Parathyroid adenoma (tissue), 2 donors: ENCODE data around the gene PIGK.

Experiments
- H2AFZ ChIP-seq: fragments of 300-600 bp; sonication (generic); one replicate; pipeline ENCODE4 v1.7.0; 2017; ENCODE audit warnings: antibody characterized with exemption, mild to moderate bottlenecking
- H3K27ac ChIP-seq: fragments of 300-600 bp; sonication (generic); one replicate; pipeline ENCODE4 v1.7.0; 2017
- H3K27me3 ChIP-seq: fragments of 300-600 bp; sonication (generic); one replicate; pipeline ENCODE4 v1.7.0; 2017; ENCODE audit warnings: low read length; ENCODE audit not compliant: control insufficient read depth, insufficient read depth
- H3K36me3 ChIP-seq: fragments of 300-600 bp; sonication (generic); one replicate; pipeline ENCODE4 v1.7.0; 2017; ENCODE audit warnings: low read length; ENCODE audit not compliant: control insufficient read depth, insufficient read depth
- H3K4me1 ChIP-seq: fragments of 300-600 bp; sonication (generic); one replicate; pipeline ENCODE4 v1.7.0; 2017; ENCODE audit warnings: control low read depth
- H3K4me2 ChIP-seq: fragments of 300-600 bp; sonication (generic); one replicate; pipeline ENCODE4 v1.7.0; 2017; ENCODE audit warnings: low read length
- H3K4me3 ChIP-seq: fragments of 300-600 bp; sonication (generic); one replicate; pipeline ENCODE4 v1.7.0; 2017; ENCODE audit warnings: low read depth, low read length
- H3K79me2 ChIP-seq: fragments of 300-600 bp; sonication (generic); one replicate; pipeline ENCODE4 v1.7.0; 2017; ENCODE audit warnings: control low read depth
- H3K9ac ChIP-seq: fragments of 300-600 bp; sonication (generic); one replicate; pipeline ENCODE4 v1.7.0; 2017; ENCODE audit warnings: mild to moderate bottlenecking
- H3K9me3 ChIP-seq: fragments of 300-600 bp; sonication (generic); one replicate; pipeline ENCODE4 v1.7.0; 2017; ENCODE audit warnings: low read length; ENCODE audit not compliant: control insufficient read depth
- TF ChIP-seq, protein P1 (sequence below): fragments of 300-600 bp; sonication (generic); IDR thresholded peaks from one replicate; pipeline ENCODE4 v1.7.0; 2017; ENCODE audit warnings: antibody characterized with exemption, mild to moderate bottlenecking
- donor health status: primary hyperparathyroidism.

The PIGK gene

DNA sequence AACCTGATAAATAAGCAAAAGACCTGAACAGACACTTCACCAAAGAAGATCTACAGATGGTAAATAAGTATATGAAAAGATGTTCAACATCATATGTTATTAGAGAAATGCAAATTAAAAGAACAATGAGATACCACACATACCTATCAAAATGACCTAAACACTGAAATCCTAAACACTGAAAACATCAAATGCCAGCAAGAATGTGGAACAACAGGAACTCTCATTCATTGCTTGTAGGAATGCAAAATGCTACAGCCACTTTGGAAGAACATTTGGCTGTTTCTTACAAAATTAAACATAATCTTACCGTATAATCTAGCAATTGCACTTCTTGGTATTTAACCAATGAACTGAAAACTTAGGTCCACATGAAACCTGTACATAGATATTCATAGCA lies 14.9 kb upstream of the PIGK start:
- Histone ChIP-seq H3K27ac (no peak overlapping the region), H3K4me2 (no peak overlapping the region), H3K9me3 (no peaks in the 10 kb centered on the region), H3K4me1 (no peaks in the 10 kb centered on the region), H3K27me3 (no peaks in the 10 kb centered on the region), H3K79me2 (no peaks in the 10 kb centered on the region), H3K4me3 (no peak overlapping the region), H3K36me3 (no peaks in the 10 kb centered on the region), H3K9ac (no peak overlapping the region), H2AFZ (no peak overlapping the region)
- TF ChIP-seq, protein P1, sequence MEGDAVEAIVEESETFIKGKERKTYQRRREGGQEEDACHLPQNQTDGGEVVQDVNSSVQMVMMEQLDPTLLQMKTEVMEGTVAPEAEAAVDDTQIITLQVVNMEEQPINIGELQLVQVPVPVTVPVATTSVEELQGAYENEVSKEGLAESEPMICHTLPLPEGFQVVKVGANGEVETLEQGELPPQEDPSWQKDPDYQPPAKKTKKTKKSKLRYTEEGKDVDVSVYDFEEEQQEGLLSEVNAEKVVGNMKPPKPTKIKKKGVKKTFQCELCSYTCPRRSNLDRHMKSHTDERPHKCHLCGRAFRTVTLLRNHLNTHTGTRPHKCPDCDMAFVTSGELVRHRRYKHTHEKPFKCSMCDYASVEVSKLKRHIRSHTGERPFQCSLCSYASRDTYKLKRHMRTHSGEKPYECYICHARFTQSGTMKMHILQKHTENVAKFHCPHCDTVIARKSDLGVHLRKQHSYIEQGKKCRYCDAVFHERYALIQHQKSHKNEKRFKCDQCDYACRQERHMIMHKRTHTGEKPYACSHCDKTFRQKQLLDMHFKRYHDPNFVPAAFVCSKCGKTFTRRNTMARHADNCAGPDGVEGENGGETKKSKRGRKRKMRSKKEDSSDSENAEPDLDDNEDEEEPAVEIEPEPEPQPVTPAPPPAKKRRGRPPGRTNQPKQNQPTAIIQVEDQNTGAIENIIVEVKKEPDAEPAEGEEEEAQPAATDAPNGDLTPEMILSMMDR: no peak

DNA sequence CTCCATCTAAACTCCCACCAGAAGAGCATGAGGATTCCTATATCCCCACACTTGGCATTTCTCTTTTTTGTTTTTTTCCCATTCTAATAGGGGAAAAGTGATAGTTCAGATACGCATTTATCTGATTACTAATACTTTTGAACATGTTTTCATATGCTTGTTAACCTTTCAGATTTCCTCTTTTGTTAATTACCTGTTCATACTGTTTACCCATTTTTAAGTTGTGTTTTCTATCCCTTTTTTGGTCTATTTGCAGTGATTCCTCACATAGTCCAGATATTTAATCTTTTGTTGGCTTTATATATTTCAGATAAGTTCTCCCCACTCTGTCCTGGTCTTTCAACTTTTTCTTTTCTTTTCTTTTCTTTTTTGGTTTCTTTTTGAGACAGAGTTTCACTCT lies 13.6 kb upstream of the PIGK start:
- Histone ChIP-seq H3K4me3 (no peak overlapping the region), H3K9me3 (no peaks in the 10 kb centered on the region), H2AFZ (no peak overlapping the region), H3K27me3 (no peaks in the 10 kb centered on the region), H3K9ac (no peak overlapping the region), H3K4me1 (no peaks in the 10 kb centered on the region), H3K36me3 (no peaks in the 10 kb centered on the region), H3K27ac (no peak overlapping the region), H3K79me2 (no peaks in the 10 kb centered on the region), H3K4me2 (no peak overlapping the region)
- TF ChIP-seq, protein P1: no peak

DNA sequence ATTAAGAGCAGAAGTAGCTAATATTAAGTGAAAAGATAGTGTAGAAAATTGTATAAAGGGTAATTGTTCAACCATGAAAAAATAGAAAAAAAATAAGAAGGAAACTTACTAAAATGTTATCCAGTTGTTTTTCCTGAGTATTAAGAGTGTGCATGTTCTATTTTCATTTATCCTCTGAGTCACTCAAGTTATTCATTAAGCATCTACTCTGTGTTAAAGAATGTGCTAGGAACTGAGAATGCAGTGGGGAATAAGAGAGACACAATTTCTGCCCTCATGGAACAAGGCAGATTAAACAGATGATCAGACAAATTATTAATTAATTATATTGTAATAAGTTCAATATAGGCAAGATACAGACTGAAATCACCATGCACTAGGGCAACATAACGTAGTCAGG lies 10.8 kb upstream of the PIGK start:
- Histone ChIP-seq H3K27me3 (no peaks in the 10 kb centered on the region), H3K9ac (no peak overlapping the region), H3K36me3 (no peaks in the 10 kb centered on the region), H3K4me1 (no peaks in the 10 kb centered on the region), H3K27ac (no peak overlapping the region), H3K4me3 (no peak overlapping the region), H3K9me3 (no peaks in the 10 kb centered on the region), H3K4me2 (no peak overlapping the region), H3K79me2 (no peaks in the 10 kb centered on the region), H2AFZ (no peak overlapping the region)
- TF ChIP-seq, protein P1: no peak

DNA sequence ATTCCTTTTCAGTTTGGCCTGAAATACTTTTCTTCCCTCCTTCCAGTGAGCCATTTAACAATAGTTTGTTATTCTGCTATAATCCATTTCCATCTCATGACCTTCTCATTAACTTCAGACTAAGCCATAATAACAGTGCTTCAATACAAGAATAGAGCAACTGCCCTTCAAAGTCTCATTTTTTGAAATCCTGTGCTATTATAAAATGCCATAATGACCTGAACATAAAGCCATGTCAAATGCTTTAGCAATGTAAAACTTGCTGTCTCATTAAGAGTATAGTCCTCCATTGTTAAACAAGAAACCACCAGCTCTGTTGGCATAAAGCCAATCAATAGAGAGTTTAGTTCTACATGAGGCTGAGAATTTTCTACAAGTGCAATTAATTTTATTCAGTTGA lies 9.6 kb upstream of the PIGK start:
- no peak overlapping the region for H3K4me2 ChIP-seq

DNA sequence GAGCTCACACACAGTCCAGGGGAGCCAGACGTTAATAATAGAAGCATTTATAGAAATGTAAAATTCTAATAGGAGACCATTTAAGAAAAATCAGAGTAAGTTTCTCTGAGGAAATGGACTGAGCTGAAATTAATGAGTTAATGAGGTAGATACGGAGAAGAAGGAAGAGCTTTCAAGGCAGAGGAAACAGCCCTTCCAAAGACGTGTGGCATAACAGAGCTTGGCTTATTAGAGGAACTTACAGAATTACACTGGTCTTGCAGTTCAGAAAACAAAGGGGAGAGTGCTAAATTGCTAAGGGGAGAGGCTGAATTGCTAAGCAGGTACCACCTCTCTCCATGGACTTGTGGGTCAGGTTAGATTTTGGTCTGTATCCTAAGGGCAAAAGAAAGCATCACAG lies 8.2 kb upstream of the PIGK start:
- H2AFZ ChIP-seq: no peak overlapping the region
- TF ChIP-seq, protein P1: no peak
- H3K27ac ChIP-seq: no peak overlapping the region
- H3K4me2 ChIP-seq: no peak overlapping the region
- no peaks in the 10 kb centered on the region for H3K27me3 ChIP-seq
- H3K4me1 ChIP-seq: no peaks in the 10 kb centered on the region
- no peak overlapping the region for H3K4me3 ChIP-seq
- no peaks in the 10 kb centered on the region for H3K36me3 ChIP-seq
- no peaks in the 10 kb centered on the region for H3K79me2 ChIP-seq
- H3K9me3 ChIP-seq: no peaks in the 10 kb centered on the region
- H3K9ac ChIP-seq: no peak overlapping the region

More for the DNA sequence above, 9.6 kb upstream of the PIGK start:
- H3K27ac ChIP-seq: no peak overlapping the region
- no peaks in the 10 kb centered on the region for H3K9me3 ChIP-seq
- H3K36me3 ChIP-seq: no peaks in the 10 kb centered on the region
- no peak overlapping the region for H3K9ac ChIP-seq
- no peaks in the 10 kb centered on the region for H3K4me1 ChIP-seq
- H3K27me3 ChIP-seq: no peaks in the 10 kb centered on the region
- H3K79me2 ChIP-seq: no peaks in the 10 kb centered on the region
- no peak overlapping the region for H3K4me3 ChIP-seq
- H2AFZ ChIP-seq: no peak overlapping the region
- TF ChIP-seq, protein P1: no peak
